Measurements from ENCODE around the gene UNG. TPM values are rescaled to one million over a fixed set of nuclear protein-coding genes. Genes with fewer than 3 reads are reported as not detected.
A peak's percentile ranks its signal among the peaks of the same experiment; 100 is the strongest.
"Not testable (repeated sequence)": the region's sequence is repeated elsewhere in the genome, so short reads cannot be mapped to it uniquely, and the experiment has no call there.

The UNG gene
- 10 to 100 TPM; 69.9 TPM for total RNA-seq

- H3K4me1 Mint-ChIP-seq = peaks cover 28% of the 10 kb centered on the region
- H3K9me3 Mint-ChIP-seq (ENCODE audit: low read depth) = no peaks in the 10 kb centered on the region
- peak; percentile 91 for ATAC-seq
- DNase-seq = peak; percentile 99
- intact Hi-C loops (cut with DNase I, micrococcal nuclease) = loop anchor here (1.0 to 10.0 kb wide), 15 partner anchors 14 to 1413 kb away; partner anchors contain the start of genes SSH1 (in 2 of the 2), FAM222A (in 1 of the 2), ISCU (in 1 of the 2) and KCTD10 (in 1 of the 2)
- peak within 1 kb of the TSS; percentile 58 for H3K27ac Mint-ChIP-seq
- no peaks in the 10 kb centered on the region for H3K27me3 Mint-ChIP-seq
- ChIA-PET CTCF (interaction anchor here (0.7 to 5.3 kb wide), 2 partner anchors 14 to 433 kb away, joined by 3 to 32 read pairs; no protein-coding TSS in a partner anchor), POLR2A (interaction anchor here (1.0 kb wide), 1 partner anchor 14 kb away, joined by 3 read pairs; no protein-coding TSS in a partner anchor)
- peaks cover 30% of the 10 kb centered on the region for H3K36me3 Mint-ChIP-seq (ENCODE audit: low read depth)
- H3K4me3 Mint-ChIP-seq = peak within 1 kb of the TSS; percentile 80
Measured at GRCh38 chr12:109097435-109098182, at the start of gene UNG. Gene UNG, plus strand, starts transcription at chr12:109097597. Its CDS starts 83 bp downstream, at chr12:109097680.

- H3K27ac Mint-ChIP-seq; H3K36me3 Mint-ChIP-seq (ENCODE audit: low read depth); ATAC-seq; H3K4me3 Mint-ChIP-seq; POLR2A ChIA-PET; H3K27me3 Mint-ChIP-seq; H3K9me3 Mint-ChIP-seq (ENCODE audit: low read depth); DNase-seq; H3K4me1 Mint-ChIP-seq; intact Hi-C loops (cut with DNase I, micrococcal nuclease); CTCF ChIA-PET: not testable (repeated sequence)
Measured at GRCh38 chr12:109048706-109049105, 48.7 kb upstream of the UNG start.

- H3K9me3 Mint-ChIP-seq (ENCODE audit: low read depth); ATAC-seq; H3K4me1 Mint-ChIP-seq; DNase-seq; POLR2A ChIA-PET; H3K27ac Mint-ChIP-seq; H3K36me3 Mint-ChIP-seq (ENCODE audit: low read depth); CTCF ChIA-PET; H3K4me3 Mint-ChIP-seq; H3K27me3 Mint-ChIP-seq: not testable (repeated sequence)
- intact Hi-C loops (cut with DNase I, micrococcal nuclease) = loop anchor here in 1 of 2 experiments (5.0 kb wide), 1 partner anchor 487 kb away; the partner anchor contains the start of genes ISCU and SART3
Measured at GRCh38 chr12:109049794-109050193, 47.6 kb upstream of the UNG start.

- Mint-ChIP-seq H3K27me3 (no peaks in the 10 kb centered on the region), H3K4me1 (peaks cover 6% of the 10 kb centered on the region), H3K4me3 (peak overlapping the region; percentile 86), H3K9me3 (ENCODE audit: low read depth) (no peaks in the 10 kb centered on the region), H3K36me3 (ENCODE audit: low read depth) (peaks cover 5% of the 10 kb centered on the region), H3K27ac (peak overlapping the region; percentile 85)
- POLR2A ChIA-PET = interaction anchor here (0.7 kb wide), 1 partner anchor 17 kb away, joined by 3 read pairs; no protein-coding TSS in a partner anchor
- CTCF ChIA-PET = interaction anchor here (0.8 to 2.6 kb wide), 5 partner anchors 40 to 376 kb away, joined by 3 to 14 read pairs (median 4); partner anchors contain the start of gene ALKBH2
- no peak for DNase-seq
- no peak for ATAC-seq
- intact Hi-C loops (cut with DNase I, micrococcal nuclease) = loop anchor here (1.0 to 5.0 kb wide), 13 partner anchors 41 to 1367 kb away; partner anchors contain the start of genes ALKBH2 (in 2 of the 2), ISCU (in 2 of the 2), CORO1C (in 1 of the 2) and FICD (in 1 of the 2)
Measured at GRCh38 chr12:109052097-109052413, 45.3 kb upstream of the UNG start.

- H3K36me3 Mint-ChIP-seq (ENCODE audit: low read depth) = peaks cover 5% of the 10 kb centered on the region
- H3K27ac Mint-ChIP-seq = peak within 1 kb of the TSS; percentile 97
- CTCF ChIA-PET = interaction anchor here (0.7 to 2.6 kb wide), 6 partner anchors 34 to 376 kb away, joined by 3 to 14 read pairs (median 4); partner anchors contain the start of gene ALKBH2
- POLR2A ChIA-PET = interaction anchor here (0.7 kb wide), 1 partner anchor 18 kb away, joined by 3 read pairs; no protein-coding TSS in a partner anchor
- H3K4me3 Mint-ChIP-seq = peak within 1 kb of the TSS; percentile 86
- H3K27me3 Mint-ChIP-seq = no peaks in the 10 kb centered on the region
- ATAC-seq (peak; percentile 70), DNase-seq (peak; percentile 91)
- no peaks in the 10 kb centered on the region for H3K9me3 Mint-ChIP-seq (ENCODE audit: low read depth)
- intact Hi-C loops (cut with DNase I, micrococcal nuclease) = loop anchor here (1.0 to 5.0 kb wide), 14 partner anchors 41 to 1368 kb away; partner anchors contain the start of genes ALKBH2 (in 2 of the 2), ISCU (in 2 of the 2), CORO1C (in 1 of the 2) and FICD (in 1 of the 2)
- peaks cover 6% of the 10 kb centered on the region for H3K4me1 Mint-ChIP-seq
Measured at GRCh38 chr12:109052414-109053323, 44.7 kb upstream of the UNG start, which contains the start of gene USP30. Gene USP30, plus strand, starts transcription at chr12:109052576. Its CDS starts 103 bp downstream, at chr12:109052679.

GRCh38 chr12:109053382-109054123, 43.8 kb upstream of the UNG start:
- H3K27me3 Mint-ChIP-seq = no peaks in the 10 kb centered on the region
- peaks cover 10% of the 10 kb centered on the region for H3K36me3 Mint-ChIP-seq (ENCODE audit: low read depth)
- POLR2A ChIA-PET = interaction anchor here (1.2 kb wide), 1 partner anchor 40 kb away, joined by 4 read pairs; the partner anchor contains the start of gene ALKBH2
- peak overlapping the region; percentile 97 for H3K27ac Mint-ChIP-seq
- intact Hi-C loops (cut with DNase I, micrococcal nuclease) = loop anchor here (1.0 to 5.0 kb wide), 9 partner anchors 196 to 1369 kb away; partner anchors contain the start of genes CORO1C (in 1 of the 2), FICD (in 1 of the 2), ISCU (in 1 of the 2) and MMAB (in 1 of the 2)
- peak overlapping the region; percentile 86 for H3K4me3 Mint-ChIP-seq
- peak; percentile 52 for DNase-seq
- H3K9me3 Mint-ChIP-seq (ENCODE audit: low read depth) = no peaks in the 10 kb centered on the region
- CTCF ChIA-PET = interaction anchor here (0.8 to 2.6 kb wide), 5 partner anchors 16 to 42 kb away, joined by 3 to 12 read pairs (median 5); partner anchors contain the start of gene ALKBH2
- ATAC-seq = peak; percentile 87
- H3K4me1 Mint-ChIP-seq = peaks cover 6% of the 10 kb centered on the region

- peak; percentile 7 for ATAC-seq
Measured at GRCh38 chr12:109054124-109054513, 43.3 kb upstream of the UNG start.

GRCh38 chr12:109054520-109054919, 42.9 kb upstream of the UNG start:
- ChIA-PET POLR2A (interaction anchor here (0.6 to 1.2 kb wide), 2 partner anchors 39 to 215 kb away, joined by 3 to 4 read pairs; partner anchors contain the start of gene ALKBH2), CTCF (interaction anchor here (0.6 to 1.4 kb wide), 8 partner anchors 15 to 490 kb away, joined by 3 to 7 read pairs (median 4); partner anchors contain the start of gene ALKBH2)
- Mint-ChIP-seq H3K9me3 (ENCODE audit: low read depth) (no peaks in the 10 kb centered on the region), H3K27me3 (no peaks in the 10 kb centered on the region), H3K36me3 (ENCODE audit: low read depth) (peaks cover 13% of the 10 kb centered on the region), H3K4me3 (peak overlapping the region; percentile 86), H3K27ac (peak overlapping the region; percentile 37), H3K4me1 (peaks cover 6% of the 10 kb centered on the region)
- intact Hi-C loops (cut with DNase I, micrococcal nuclease) = loop anchor here in 1 of 2 experiments (5.0 kb wide), 1 partner anchor 492 kb away; the partner anchor contains the start of genes ISCU and SART3
- ATAC-seq = no peak
- DNase-seq = no peak

More at GRCh38 chr12:109054124-109054513, 43.3 kb upstream of the UNG start:
- CTCF ChIA-PET = interaction anchor here (0.8 to 1.4 kb wide), 5 partner anchors 16 to 170 kb away, joined by 3 to 7 read pairs (median 4); partner anchors contain the start of gene ALKBH2
- not testable (repeated sequence) for H3K27me3 Mint-ChIP-seq; H3K9me3 Mint-ChIP-seq (ENCODE audit: low read depth); H3K4me1 Mint-ChIP-seq
- H3K36me3 Mint-ChIP-seq (ENCODE audit: low read depth) = peaks cover 13% of the 10 kb centered on the region
- intact Hi-C loops (cut with DNase I, micrococcal nuclease) = loop anchor here in 1 of 2 experiments (5.0 kb wide), 1 partner anchor 492 kb away; the partner anchor contains the start of genes ISCU and SART3
- peak; percentile 22 for DNase-seq
- H3K27ac Mint-ChIP-seq = peak overlapping the region; percentile 97
- H3K4me3 Mint-ChIP-seq = peak overlapping the region; percentile 86
- POLR2A ChIA-PET = interaction anchor here (0.6 to 1.2 kb wide), 2 partner anchors 39 to 215 kb away, joined by 3 to 4 read pairs; partner anchors contain the start of gene ALKBH2

- Mint-ChIP-seq H3K4me1 (peaks cover 4% of the 10 kb centered on the region), H3K36me3 (ENCODE audit: low read depth) (peaks cover 14% of the 10 kb centered on the region), H3K27me3 (no peaks in the 10 kb centered on the region), H3K4me3 (no peak overlapping the region), H3K27ac (no peak overlapping the region), H3K9me3 (ENCODE audit: low read depth) (no peaks in the 10 kb centered on the region)
- ChIA-PET POLR2A (interaction anchor here (0.6 kb wide), 1 partner anchor 284 kb away, joined by 4 read pairs; no protein-coding TSS in a partner anchor), CTCF (no interaction called here)
- DNase-seq (no peak), ATAC-seq (no peak)
- intact Hi-C loops (cut with DNase I, micrococcal nuclease) = no loop called here
Measured at GRCh38 chr12:109056891-109057290, 40.5 kb upstream of the UNG start.

GRCh38 chr12:109057376-109057775, 40.0 kb upstream of the UNG start:
- DNase-seq = no peak
- H3K27ac Mint-ChIP-seq = no peak overlapping the region
- no peak overlapping the region for H3K4me3 Mint-ChIP-seq
- H3K9me3 Mint-ChIP-seq (ENCODE audit: low read depth) = no peaks in the 10 kb centered on the region
- ChIA-PET CTCF (no interaction called here), POLR2A (interaction anchor here (0.6 kb wide), 1 partner anchor 367 kb away, joined by 3 read pairs; no protein-coding TSS in a partner anchor)
- H3K4me1 Mint-ChIP-seq = no peaks in the 10 kb centered on the region
- no peak for ATAC-seq
- peaks cover 12% of the 10 kb centered on the region for H3K36me3 Mint-ChIP-seq (ENCODE audit: low read depth)
- intact Hi-C loops (cut with DNase I, micrococcal nuclease) = no loop called here
- no peaks in the 10 kb centered on the region for H3K27me3 Mint-ChIP-seq
